GM19467 (cell line): Measurements from ENCODE around the gene ECD.
A peak's percentile ranks its signal among the peaks of the same experiment; 100 is the strongest.

ENCODE experiments used
- ATAC-seq: cut with Tn5 transposase; IDR thresholded peaks from one replicate; pipeline ENCODE4 v1.9.1; 2021; ENCODE audit warnings: mild to moderate bottlenecking, moderate library complexity; ENCODE audit not compliant: unreplicated experiment

Gene ECD

GRCh38 chr10:73167783-73168464, at the start of gene ECD, which contains the start of gene FAM149B1:
Gene ECD, minus strand, starts transcription at chr10:73168008. Its CDS starts 4,071 bp downstream, at chr10:73163937.
Gene FAM149B1, plus strand, starts transcription at chr10:73168119. Its CDS starts 221 bp downstream, at chr10:73168340.
- peak; percentile 81 for ATAC-seq

- no peak for ATAC-seq
Measured at GRCh38 chr10:73215749-73216148, 47.9 kb upstream of the ECD start.

GRCh38 chr10:73211106-73211811, 43.5 kb upstream of the ECD start:
- ATAC-seq = no peak

- no peak for ATAC-seq
Measured at GRCh38 chr10:73210395-73211105, 42.7 kb upstream of the ECD start.

GRCh38 chr10:73209705-73210104, 41.9 kb upstream of the ECD start:
- no peak for ATAC-seq

GRCh38 chr10:73207883-73208282, 40.1 kb upstream of the ECD start:
- ATAC-seq = no peak

- no peak for ATAC-seq
Measured at GRCh38 chr10:73206385-73206784, 38.6 kb upstream of the ECD start.

GRCh38 chr10:73205890-73206289, 38.1 kb upstream of the ECD start:
- no peak for ATAC-seq

GRCh38 chr10:73205081-73205480, 37.3 kb upstream of the ECD start:
- no peak for ATAC-seq

- ATAC-seq = no peak
Measured at GRCh38 chr10:73190188-73190587, 22.4 kb upstream of the ECD start.

GRCh38 chr10:73186266-73186665, 18.5 kb upstream of the ECD start:
- ATAC-seq = no peak

- ATAC-seq = no peak
Measured at GRCh38 chr10:73183667-73184281, 16.0 kb upstream of the ECD start.

GRCh38 chr10:73182568-73182967, 14.8 kb upstream of the ECD start:
- no peak for ATAC-seq

GRCh38 chr10:73174148-73174925, 6.5 kb upstream of the ECD start:
- ATAC-seq = no peak

- no peak for ATAC-seq
Measured at GRCh38 chr10:73172867-73173266, 5.1 kb upstream of the ECD start.

- no peak for ATAC-seq
Measured at GRCh38 chr10:73169320-73169719, 1.5 kb upstream of the ECD start.

GRCh38 chr10:73168465-73168803, 626 bp upstream of the ECD start:
- ATAC-seq = peak; percentile 25

GRCh38 chr10:73167458-73167782, 388 bp downstream of the ECD start:
- ATAC-seq = peak; percentile 25

GRCh38 chr10:73166972-73167371, 836 bp downstream of the ECD start:
- no peak for ATAC-seq

- no peak for ATAC-seq
Measured at GRCh38 chr10:73163096-73163495, 4.7 kb downstream of the ECD start.

- no peak for ATAC-seq
Measured at GRCh38 chr10:73161662-73162061, 6.1 kb downstream of the ECD start.
